Osteoblast (primary cell): ENCODE measurements around the gene ADORA2A. TPM values are rescaled to one million over a fixed set of nuclear protein-coding genes. Genes with fewer than 3 reads are reported as not detected.

Source experiments
- DNase-seq: peaks from one replicate; pipeline ENCODE4 v3.0.0; 2011; ENCODE audit warnings: low spot score, mixed read lengths; ENCODE audit not compliant: insufficient read length; ENCODE audit errors: missing footprints
- H2AFZ ChIP-seq: 2 replicates; pipeline ENCODE4 v1.6.0; 2011; ENCODE audit warnings: mild to moderate bottlenecking, low read length
- H3K27ac ChIP-seq: 2 replicates; pipeline ENCODE4 v1.5.1; 2011; ENCODE audit warnings: mild to moderate bottlenecking, low read depth, low read length, moderate library complexity
- H3K27me3 ChIP-seq: 2 replicates; pipeline ENCODE4 v1.6.0; 2012; ENCODE audit warnings: mild to moderate bottlenecking, control low read depth, inconsistent platforms, low read length, moderate library complexity; ENCODE audit not compliant: insufficient read depth
- H3K36me3 ChIP-seq: 2 replicates; pipeline ENCODE4 v1.5.1; 2011; ENCODE audit warnings: mild to moderate bottlenecking, low read length, control low read depth, moderate library complexity; ENCODE audit not compliant: insufficient read depth
- H3K4me1 ChIP-seq: 2 replicates; pipeline ENCODE4 v1.5.1; 2011; ENCODE audit warnings: mild to moderate bottlenecking, low read length, control low read depth, moderate library complexity; ENCODE audit not compliant: insufficient read depth
- H3K4me2 ChIP-seq: 2 replicates; pipeline ENCODE4 v1.6.0; 2011; ENCODE audit warnings: mild to moderate bottlenecking, low read length; ENCODE audit not compliant: insufficient read depth
- H3K4me3 ChIP-seq: fragments of 200-600 bp; sonication (generic); 3 replicates; pipeline ENCODE4 v1.5.1; 2012; ENCODE audit warnings: mild to moderate bottlenecking, low read length, inconsistent platforms; ENCODE audit not compliant: insufficient read depth
- H3K79me2 ChIP-seq: 2 replicates; pipeline ENCODE4 v1.6.0; 2012; ENCODE audit warnings: mild to moderate bottlenecking, low read length, control low read depth, inconsistent platforms; ENCODE audit not compliant: insufficient read depth
- H3K9me3 ChIP-seq: 2 replicates; pipeline ENCODE4 v1.5.1; 2011; ENCODE audit warnings: low read depth, low read length, control low read depth
- H4K20me1 ChIP-seq: 2 replicates; pipeline ENCODE4 v1.6.0; 2012; ENCODE audit warnings: mild to moderate bottlenecking, low read length, control low read depth; ENCODE audit not compliant: insufficient read depth
- total RNA-seq: library from RNA; depleted of rRNA; stranded (reverse); fragments of >200 nt; gene quantifications from 2 replicates; pipeline ENCODE4 v1.2.3, GENCODE V29; 2012
- TF ChIP-seq, protein P1 (sequence below): IDR thresholded peaks from 2 replicates; pipeline ENCODE4 v1.5.1; 2011; ENCODE audit warnings: mild to moderate bottlenecking, low read depth, low read length, moderate library complexity; ENCODE audit errors: extremely low read depth

ADORA2A gene
- total RNA-seq, 1 donor: 0.72 TPM

DNA sequence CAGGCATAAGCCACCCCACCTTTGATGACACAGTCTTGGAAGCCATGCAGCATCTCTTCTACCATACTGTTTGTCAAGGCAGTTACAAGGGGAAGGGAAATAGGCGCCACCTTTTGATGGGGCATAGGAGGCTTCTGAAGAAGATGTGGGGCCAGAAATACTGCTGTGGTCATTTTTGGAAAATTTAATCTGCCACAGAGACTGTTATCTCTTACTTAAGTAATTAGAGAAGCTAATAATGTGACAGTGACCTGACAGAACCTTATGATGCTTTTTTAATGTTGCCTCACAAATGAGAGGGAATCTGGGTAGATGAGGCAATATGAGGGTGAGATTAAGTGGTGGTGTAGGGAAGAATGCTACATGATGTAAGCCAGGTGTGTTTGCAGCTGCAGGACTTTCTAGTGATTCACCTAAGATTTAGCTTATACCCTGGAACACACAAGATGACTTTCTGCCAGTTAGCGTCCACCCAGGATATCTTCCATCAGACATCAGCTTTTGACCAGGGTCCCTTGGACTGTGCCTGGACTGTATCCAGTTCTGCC, 34.3 kb upstream of the ADORA2A start:
- Histone ChIP-seq H3K27ac (no peak overlapping the region), H3K27me3 (no peaks in the 10 kb centered on the region), H2AFZ (no peak overlapping the region), H3K36me3 (peaks cover 17% of the 10 kb centered on the region), H4K20me1 (no peaks in the 10 kb centered on the region), H3K79me2 (peaks cover 11% of the 10 kb centered on the region), H3K9me3 (no peaks in the 10 kb centered on the region), H3K4me2 (no peak overlapping the region), H3K4me1 (peaks cover 24% of the 10 kb centered on the region), H3K4me3 (no peak overlapping the region)
- TF ChIP-seq, protein P1, sequence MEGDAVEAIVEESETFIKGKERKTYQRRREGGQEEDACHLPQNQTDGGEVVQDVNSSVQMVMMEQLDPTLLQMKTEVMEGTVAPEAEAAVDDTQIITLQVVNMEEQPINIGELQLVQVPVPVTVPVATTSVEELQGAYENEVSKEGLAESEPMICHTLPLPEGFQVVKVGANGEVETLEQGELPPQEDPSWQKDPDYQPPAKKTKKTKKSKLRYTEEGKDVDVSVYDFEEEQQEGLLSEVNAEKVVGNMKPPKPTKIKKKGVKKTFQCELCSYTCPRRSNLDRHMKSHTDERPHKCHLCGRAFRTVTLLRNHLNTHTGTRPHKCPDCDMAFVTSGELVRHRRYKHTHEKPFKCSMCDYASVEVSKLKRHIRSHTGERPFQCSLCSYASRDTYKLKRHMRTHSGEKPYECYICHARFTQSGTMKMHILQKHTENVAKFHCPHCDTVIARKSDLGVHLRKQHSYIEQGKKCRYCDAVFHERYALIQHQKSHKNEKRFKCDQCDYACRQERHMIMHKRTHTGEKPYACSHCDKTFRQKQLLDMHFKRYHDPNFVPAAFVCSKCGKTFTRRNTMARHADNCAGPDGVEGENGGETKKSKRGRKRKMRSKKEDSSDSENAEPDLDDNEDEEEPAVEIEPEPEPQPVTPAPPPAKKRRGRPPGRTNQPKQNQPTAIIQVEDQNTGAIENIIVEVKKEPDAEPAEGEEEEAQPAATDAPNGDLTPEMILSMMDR: no peak
- DNase-seq: no peak

DNA sequence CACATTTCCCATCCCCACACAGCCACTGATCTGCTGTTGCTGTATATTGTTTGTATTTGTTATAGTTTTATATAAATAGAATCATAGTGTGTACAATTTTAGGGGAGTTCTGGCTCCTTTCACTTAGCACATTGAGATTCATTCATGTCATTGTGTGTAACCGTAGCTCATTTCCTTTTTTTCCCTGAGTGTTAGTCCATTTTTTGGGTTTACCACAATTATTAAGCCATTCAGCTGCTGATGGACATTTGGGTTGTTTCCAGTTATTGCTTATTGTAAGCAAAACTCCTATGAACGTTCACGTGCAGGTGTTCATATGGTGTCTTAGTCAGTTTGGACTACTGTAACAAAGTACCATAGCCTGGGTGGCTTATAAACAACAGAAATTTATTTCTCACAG, 33.6 kb upstream of the ADORA2A start:
- Histone ChIP-seq H3K9me3 (no peaks in the 10 kb centered on the region), H3K4me3 (no peak overlapping the region), H3K36me3 (peaks cover 25% of the 10 kb centered on the region), H3K4me1 (peaks cover 24% of the 10 kb centered on the region), H2AFZ (no peak overlapping the region), H3K27ac (no peak overlapping the region), H3K79me2 (peaks cover 11% of the 10 kb centered on the region), H3K4me2 (no peak overlapping the region), H4K20me1 (no peaks in the 10 kb centered on the region), H3K27me3 (no peaks in the 10 kb centered on the region)
- no peak for DNase-seq
- TF ChIP-seq, protein P1: no peak

DNA sequence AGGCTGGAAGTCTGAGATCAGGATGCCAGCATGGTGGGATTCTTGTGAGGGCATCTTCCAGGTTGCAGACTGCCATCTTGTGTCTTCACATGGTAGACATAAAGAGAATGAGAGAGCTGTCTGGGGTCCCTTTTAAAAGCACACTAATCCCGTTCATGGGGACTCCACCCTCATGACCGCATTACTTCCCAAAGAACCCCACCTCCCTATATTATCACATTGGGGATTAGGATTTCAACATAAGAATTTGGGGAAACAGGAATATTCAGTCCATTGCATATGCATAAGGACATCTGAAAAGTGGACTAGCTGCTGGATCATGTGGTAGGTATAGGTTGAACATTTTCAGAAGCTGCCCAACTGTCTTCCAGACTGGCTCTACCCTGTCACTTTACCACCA, 33.1 kb upstream of the ADORA2A start:
- DNase-seq: no peak
- peaks cover 24% of the 10 kb centered on the region for H3K4me1 ChIP-seq
- H2AFZ ChIP-seq: no peak overlapping the region
- no peaks in the 10 kb centered on the region for H3K27me3 ChIP-seq
- H3K9me3 ChIP-seq: no peaks in the 10 kb centered on the region
- peaks cover 26% of the 10 kb centered on the region for H3K36me3 ChIP-seq
- H3K4me2 ChIP-seq: no peak overlapping the region
- no peak overlapping the region for H3K4me3 ChIP-seq
- no peak overlapping the region for H3K27ac ChIP-seq
- TF ChIP-seq, protein P1: no peak
- H3K79me2 ChIP-seq: peaks cover 11% of the 10 kb centered on the region
- no peaks in the 10 kb centered on the region for H4K20me1 ChIP-seq

DNA sequence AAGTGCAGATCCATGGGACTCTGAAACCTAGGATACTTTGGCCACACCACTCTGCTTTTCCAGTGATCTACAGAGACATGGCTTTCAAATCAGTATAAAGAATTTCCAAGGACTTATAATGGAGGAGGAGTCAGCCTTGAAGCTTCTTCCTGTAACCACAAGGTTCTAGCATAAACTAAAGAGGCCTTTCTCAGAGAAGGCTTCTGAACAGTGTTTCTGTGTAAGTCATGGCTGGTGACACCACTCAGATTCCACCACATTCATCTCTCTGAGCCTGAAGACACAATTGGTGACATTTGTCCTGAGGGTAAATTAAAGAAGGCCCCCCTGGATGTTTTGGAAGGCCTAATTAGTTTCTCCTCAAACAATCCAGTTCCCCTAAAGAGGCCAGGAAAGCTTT, 29.0 kb upstream of the ADORA2A start:
- DNase-seq: no peak

More for the DNA sequence above, 29.0 kb upstream of the ADORA2A start:
- TF ChIP-seq, protein P1: no peak
- H3K4me2 ChIP-seq: no peak overlapping the region
- H3K4me3 ChIP-seq: no peak overlapping the region
- no peak overlapping the region for H3K27ac ChIP-seq
- no peaks in the 10 kb centered on the region for H3K27me3 ChIP-seq
- H3K9me3 ChIP-seq: no peaks in the 10 kb centered on the region
- peaks cover 5% of the 10 kb centered on the region for H4K20me1 ChIP-seq
- H3K4me1 ChIP-seq: peaks cover 26% of the 10 kb centered on the region
- H3K79me2 ChIP-seq: peaks cover 5% of the 10 kb centered on the region
- no peak overlapping the region for H2AFZ ChIP-seq
- peaks cover 28% of the 10 kb centered on the region for H3K36me3 ChIP-seq
